Uterus (tissue), 4 donors: Measurements from ENCODE around the gene LRP1B. TPM values are rescaled to one million over a fixed set of nuclear protein-coding genes. Genes with fewer than 3 reads are reported as not detected.

Source experiments
- DNase-seq, 2 donors: peaks; one replicate each; pipeline ENCODE4 v3.0.0-alpha.2; 2019 to 2020
- H3K27ac ChIP-seq, 2 donors: fragments of 200-600 bp; sonication (generic); 1 replicate in 1 of 2; 2 replicates in 1 of 2; pipeline ENCODE4 v1.5.1; 2016 to 2018
- H3K27me3 ChIP-seq, 2 donors: fragments of 200-600 bp; sonication (generic); one replicate each; pipeline ENCODE4 v1.5.1; 2018 to 2019; ENCODE audit warnings: control low read depth in 1 of 2
- H3K36me3 ChIP-seq, 2 donors: fragments of 200-600 bp; sonication (generic); one replicate each; pipeline ENCODE4 v1.5.1; 2019; ENCODE audit warnings: control low read depth in 1 of 2
- H3K4me1 ChIP-seq, 2 donors: fragments of 200-600 bp; sonication (generic); one replicate each; pipeline ENCODE4 v1.5.1; 2018 to 2019; ENCODE audit warnings: control low read depth in 1 of 2
- H3K4me3 ChIP-seq, 2 donors: fragments of 200-600 bp; sonication (generic); 1 replicate in 1 of 2; 2 replicates in 1 of 2; pipeline ENCODE4 v1.5.1; 2018 to 2019; ENCODE audit warnings: mild to moderate bottlenecking in 1 of 2
- H3K9me3 ChIP-seq, 2 donors: fragments of 200-600 bp; sonication (generic); one replicate each; pipeline ENCODE4 v1.5.1; 2019; ENCODE audit warnings: control low read depth in 1 of 2
- CTCF ChIP-seq, 4 experiments: fragments of 200-600 bp in 2 of 4; fragments of 450-650 bp in 2 of 4; sonication (generic) in 2 of 4; IDR thresholded peaks; one replicate each; pipeline ENCODE4 v1.5.1; 2016 to 2019; ENCODE audit warnings: antibody characterized with exemption in 4 of 4, mild to moderate bottlenecking in 2 of 4, moderate library complexity in 1 of 4
- POLR2A ChIP-seq, 2 donors: fragments of 450-650 bp; IDR thresholded peaks; one replicate each; pipeline ENCODE4 v1.6.1; 2016; ENCODE audit warnings: antibody characterized with exemption in 2 of 2, mild to moderate bottlenecking in 1 of 2, moderate library complexity in 1 of 2
- intact Hi-C: fragments of 100-400 bp; cut with DNase I; formaldehyde crosslinking; loops from one replicate; pipeline ENCODE4 v1.15.1; 2023; ENCODE audit warnings: low total_unique reads
- total RNA-seq, 4 donors: library from RNA; depleted of rRNA in 3 of 4; stranded (reverse); fragments of >200 nt in 3 of 4; gene quantifications; one replicate each; pipeline versions ENCODE4 v1.1.0 to v1.2.4, GENCODE V29; 2014 to 2023
- donor health status: DM: yes; HTN: yes; CAD: no.

Gene LRP1B
- total RNA-seq, 4 donors from 2014 or later: 0.29 to 7.3 (median 0.79) TPM; not detected in 1

GRCh38 chr2:141605163-141605562, 525.7 kb downstream of the LRP1B start:
- TF ChIP-seq POLR2A (IDR thresholded peaks at IDR 0.05) (no peak), CTCF (IDR thresholded peaks at IDR 0.05) (no peak)
- intact Hi-C loops: no loop called here
- no peaks in the 10 kb centered on the region for H3K9me3 ChIP-seq
- H3K4me3 ChIP-seq: no peak overlapping the region
- no peak overlapping the region for H3K27ac ChIP-seq
- no peaks in the 10 kb centered on the region for H3K36me3 ChIP-seq
- no peaks in the 10 kb centered on the region for H3K4me1 ChIP-seq
- H3K27me3 ChIP-seq: no peaks in the 10 kb centered on the region
- DNase-seq: no peak

- intact Hi-C loops: no loop called here
- H3K4me1 ChIP-seq: no peaks in the 10 kb centered on the region
- no peaks in the 10 kb centered on the region for H3K36me3 ChIP-seq
- H3K4me3 ChIP-seq: no peak overlapping the region
- DNase-seq: no peak
- TF ChIP-seq POLR2A (IDR thresholded peaks at IDR 0.05) (no peak), CTCF (IDR thresholded peaks at IDR 0.05) (no peak)
- no peaks in the 10 kb centered on the region for H3K27me3 ChIP-seq
- H3K27ac ChIP-seq: no peak overlapping the region
- no peaks in the 10 kb centered on the region for H3K9me3 ChIP-seq
These were observed 529.2 kb downstream of the LRP1B start for GRCh38 chr2:141601511-141602152.

DNA sequence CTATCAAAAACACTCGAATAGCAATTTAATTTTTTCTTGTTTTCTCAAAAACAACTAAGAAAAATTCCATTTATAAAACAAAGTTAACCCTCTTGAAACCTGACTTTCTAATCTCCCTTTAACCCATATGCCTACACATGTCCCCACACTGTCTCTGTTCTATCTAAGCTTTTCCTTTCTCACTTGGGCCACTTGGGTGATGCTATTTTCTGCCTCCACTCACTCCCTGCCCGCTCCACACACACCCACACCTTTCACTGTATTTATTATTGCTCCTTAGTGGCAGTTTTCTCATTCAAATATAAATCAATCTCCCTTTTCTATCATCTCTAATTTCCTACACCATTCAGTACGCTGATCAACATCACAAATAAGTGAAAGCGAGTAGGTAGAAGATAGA, 531.1 kb downstream of the LRP1B start:
- Histone ChIP-seq H3K9me3 (no peaks in the 10 kb centered on the region), H3K36me3 (no peaks in the 10 kb centered on the region), H3K27ac (no peak overlapping the region), H3K4me3 (no peak overlapping the region), H3K27me3 (no peaks in the 10 kb centered on the region), H3K4me1 (no peaks in the 10 kb centered on the region)
- intact Hi-C loops: no loop called here
- no peak for DNase-seq
- TF ChIP-seq POLR2A (IDR thresholded peaks at IDR 0.05) (no peak), CTCF (IDR thresholded peaks at IDR 0.05) (no peak)

DNA sequence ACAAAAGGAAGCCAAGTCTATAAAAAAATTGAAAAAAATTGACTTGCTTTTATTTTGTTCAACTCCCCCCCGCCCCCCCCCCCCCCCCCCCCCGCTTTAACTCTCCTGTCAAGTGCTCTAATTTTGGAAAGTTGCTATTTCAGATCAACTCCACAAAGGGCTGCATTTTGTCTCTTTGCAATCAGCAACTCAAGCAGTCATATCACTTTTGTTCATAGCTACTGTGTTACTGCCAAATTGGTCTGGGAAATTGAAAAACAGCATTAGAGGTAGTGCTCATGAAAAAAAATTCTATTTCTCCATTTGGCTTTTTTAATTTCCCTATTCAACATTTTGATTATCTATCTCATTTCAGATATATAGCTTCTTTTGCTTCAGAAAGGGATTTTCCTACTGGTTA, 531.8 kb downstream of the LRP1B start:
- no peaks in the 10 kb centered on the region for H3K4me1 ChIP-seq
- H3K4me3 ChIP-seq: no peak overlapping the region
- H3K36me3 ChIP-seq: no peaks in the 10 kb centered on the region
- no peaks in the 10 kb centered on the region for H3K9me3 ChIP-seq
- no peaks in the 10 kb centered on the region for H3K27me3 ChIP-seq
- no peak for TF ChIP-seq CTCF (IDR thresholded peaks at IDR 0.05)
- no peak for TF ChIP-seq POLR2A (IDR thresholded peaks at IDR 0.05)
- no peak overlapping the region for H3K27ac ChIP-seq
- no peak for DNase-seq
- intact Hi-C loops: no loop called here

GRCh38 chr2:141595316-141595920, 535.4 kb downstream of the LRP1B start:
- no peak for DNase-seq
- Histone ChIP-seq H3K36me3 (no peaks in the 10 kb centered on the region), H3K27me3 (no peaks in the 10 kb centered on the region), H3K9me3 (no peaks in the 10 kb centered on the region), H3K4me3 (no peak overlapping the region), H3K4me1 (no peaks in the 10 kb centered on the region), H3K27ac (no peak overlapping the region)
- intact Hi-C loops: no loop called here
- TF ChIP-seq POLR2A (IDR thresholded peaks at IDR 0.05) (no peak), CTCF (IDR thresholded peaks at IDR 0.05) (no peak)
